GM23338 (cell line): Measurements from ENCODE around the gene PTGER2. TPM values are rescaled to one million over a fixed set of nuclear protein-coding genes. Genes with fewer than 3 reads are reported as not detected.

Source experiments
- ATAC-seq: fragments of 200-7000 bp; cut with Tn5 transposase; 3 replicates; pipeline ENCODE4 v1.9.1; 2020
- DNase-seq: peaks from one replicate; pipeline ENCODE4 v3.0.0-alpha.2; 2015; ENCODE audit warnings: low spot score
- H2AFZ ChIP-seq: fragments of 200-600 bp; sonication (generic); 2 replicates; pipeline ENCODE4 v1.8.0; 2016; ENCODE audit warnings: antibody characterized with exemption, mild to moderate bottlenecking, moderate library complexity
- H3F3A ChIP-seq: fragments of 200-600 bp; sonication (generic); replicated peaks from 2 replicates; pipeline ENCODE4 v1.8.0; 2017; ENCODE audit warnings: antibody characterized with exemption, mixed run types, low read depth
- H3K27ac ChIP-seq: fragments of 200-600 bp; sonication (generic); 2 replicates; pipeline ENCODE4 v1.6.1; 2016; ENCODE audit warnings: low read depth
- H3K27me3 ChIP-seq: fragments of 200-600 bp; sonication (generic); 2 replicates; pipeline ENCODE4 v1.8.0; 2016; ENCODE audit warnings: mild to moderate bottlenecking, mixed run types, moderate library complexity; ENCODE audit not compliant: insufficient read depth
- H3K36me3 ChIP-seq: fragments of 200-600 bp; sonication (generic); 2 replicates; pipeline ENCODE4 v1.8.0; 2016; ENCODE audit warnings: mild to moderate bottlenecking; ENCODE audit not compliant: insufficient read depth
- H3K4me1 ChIP-seq: fragments of 200-600 bp; sonication (generic); 2 replicates; pipeline ENCODE4 v1.8.0; 2016; ENCODE audit warnings: mild to moderate bottlenecking, moderate library complexity; ENCODE audit not compliant: insufficient read depth
- H3K4me2 ChIP-seq: fragments of 200-600 bp; sonication (generic); 2 replicates; pipeline ENCODE4 v1.7.1; 2017; ENCODE audit warnings: mixed run types
- H3K4me3 ChIP-seq: fragments of 200-600 bp; sonication (generic); 2 replicates; pipeline ENCODE4 v1.6.1; 2016; ENCODE audit warnings: mixed run types
- H3K79me2 ChIP-seq: fragments of 200-600 bp; sonication (generic); replicated peaks from 2 replicates; pipeline ENCODE4 v1.8.0; 2017; ENCODE audit warnings: mild to moderate bottlenecking; ENCODE audit not compliant: insufficient read depth
- H3K9me2 ChIP-seq: fragments of 200-600 bp; sonication (generic); 2 replicates; pipeline ENCODE4 v1.8.0; 2017; ENCODE audit not compliant: insufficient read depth
- H4K20me1 ChIP-seq: fragments of 200-600 bp; sonication (generic); replicated peaks from 2 replicates; pipeline ENCODE4 v1.8.0; 2017; ENCODE audit warnings: mild to moderate bottlenecking; ENCODE audit not compliant: insufficient read depth
- H3K27ac Mint-ChIP-seq: 2 replicates; pipeline ENCODE4 v1.8.0; 2020; ENCODE audit warnings: inconsistent platforms, mild to moderate bottlenecking, moderate library complexity, mixed read lengths
- H3K27me3 Mint-ChIP-seq: 3 replicates; pipeline ENCODE4 v1.8.0; 2022; ENCODE audit warnings: low read depth, mild to moderate bottlenecking, moderate library complexity, mixed read lengths, inconsistent platforms; ENCODE audit not compliant: insufficient read depth, poor library complexity
- H3K36me3 Mint-ChIP-seq: 3 replicates; pipeline ENCODE4 v1.8.0; 2021; ENCODE audit warnings: low read depth, mild to moderate bottlenecking, inconsistent platforms, moderate library complexity, mixed read lengths
- H3K4me1 Mint-ChIP-seq: 3 replicates; pipeline ENCODE4 v1.8.0; 2020; ENCODE audit warnings: mild to moderate bottlenecking, inconsistent platforms, mixed read lengths
- H3K4me3 Mint-ChIP-seq: 3 replicates; pipeline ENCODE4 v1.8.0; 2021; ENCODE audit warnings: moderate library complexity, mild to moderate bottlenecking, inconsistent platforms, mixed read lengths
- H3K9me3 Mint-ChIP-seq: 3 replicates; pipeline ENCODE4 v1.8.0; 2020; ENCODE audit warnings: moderate library complexity, mild to moderate bottlenecking, inconsistent platforms, mixed read lengths
- STAT1 ChIP-seq: IDR thresholded peaks from one replicate; pipeline ENCODE4 v1.6.1; 2016; ENCODE audit warnings: antibody characterized with exemption; ENCODE audit not compliant: unreplicated experiment
- ZNF114 ChIP-seq: fragments of 250-450 bp; sonication (Bioruptor Pico); IDR thresholded peaks from 2 replicates; pipeline ENCODE4 v1.5.0; 2020; ENCODE audit warnings: mild to moderate bottlenecking, moderate library complexity
- ZNF331 ChIP-seq: fragments of 250-450 bp; sonication (Bioruptor Pico); IDR thresholded peaks from 2 replicates; pipeline ENCODE4 v1.5.0; 2020; ENCODE audit warnings: low read depth, mild to moderate bottlenecking, moderate library complexity
- polyA plus RNA-seq: library from polyadenylated mRNA; unstranded; fragments of >200 nt; fragmentation: Nextera tagmentation; extraction: Ambion mirVana; gene quantifications from 2 replicates; pipeline ENCODE4 v1.2.1, GENCODE V29; 2016
- total RNA-seq: library from RNA; depleted of rRNA; stranded (reverse); fragments of >200 nt; shearing (Covaris generic); gene quantifications from 2 replicates; pipeline ENCODE4 v1.2.3, GENCODE V29; 2014
- TF ChIP-seq, protein P1 (sequence below), 2 experiments: fragments of 200-600 bp in 1 of 2; sonication (generic) in 1 of 2; conservative IDR thresholded peaks; 2 replicates each; pipeline versions ENCODE4 v1.5.1 to v1.6.1; 2016 to 2017; ENCODE audit warnings: antibody characterized with exemption in 2 of 2, low read depth in 2 of 2, mild to moderate bottlenecking in 2 of 2, moderate library complexity in 1 of 2
- TF ChIP-seq, protein P2 (sequence below): IDR thresholded peaks from 2 replicates; pipeline ENCODE4 v1.6.1; 2016; ENCODE audit warnings: antibody characterized with exemption
- TF ChIP-seq, protein P3 (sequence below): fragments of 250-450 bp; sonication (Bioruptor Pico); IDR thresholded peaks from 2 replicates; pipeline ENCODE4 v1.5.0; 2020; ENCODE audit warnings: mild to moderate bottlenecking, moderate library complexity

The PTGER2 gene
- total and polyA plus RNA-seq, 2 experiments from 2014 or later: 1.3 TPM

DNA sequence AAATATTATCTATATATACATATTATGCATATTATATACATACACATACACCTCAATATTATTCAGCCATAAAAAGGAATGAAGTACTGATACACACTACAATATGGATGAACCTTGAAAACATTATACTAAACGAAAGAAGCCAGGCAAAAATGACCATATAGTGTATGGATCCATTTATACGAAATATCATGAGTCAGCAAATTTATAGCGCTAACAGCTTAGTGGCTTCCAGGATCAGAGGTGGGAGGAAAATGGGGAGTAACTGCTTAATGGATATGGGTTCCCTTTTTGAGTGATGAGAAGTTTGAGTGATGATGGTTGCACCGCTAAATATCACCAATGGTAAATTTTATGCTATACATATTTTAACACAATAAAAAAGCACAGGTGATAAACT is 32.7 kb downstream of the PTGER2 start:
- H3K9me2 ChIP-seq: no peaks in the 10 kb centered on the region
- H4K20me1 ChIP-seq: no peaks in the 10 kb centered on the region
- H3K4me2 ChIP-seq: no peak overlapping the region
- no peaks in the 10 kb centered on the region for H3K36me3 ChIP-seq
- Mint-ChIP-seq H3K36me3 (no peaks in the 10 kb centered on the region), H3K4me1 (peaks cover 3% of the 10 kb centered on the region; the same call in 1 of the 3 replicates), H3K27ac (no peak overlapping the region; the same call in 1 of the 2 replicates), H3K9me3 (peaks cover 7% of the 10 kb centered on the region; the same call in 2 of the 3 replicates), H3K27me3 (no peaks in the 10 kb centered on the region), H3K4me3 (no peak overlapping the region)
- no peak overlapping the region for H3K27ac ChIP-seq
- no peaks in the 10 kb centered on the region for H3K27me3 ChIP-seq
- TF ChIP-seq, protein P1, sequence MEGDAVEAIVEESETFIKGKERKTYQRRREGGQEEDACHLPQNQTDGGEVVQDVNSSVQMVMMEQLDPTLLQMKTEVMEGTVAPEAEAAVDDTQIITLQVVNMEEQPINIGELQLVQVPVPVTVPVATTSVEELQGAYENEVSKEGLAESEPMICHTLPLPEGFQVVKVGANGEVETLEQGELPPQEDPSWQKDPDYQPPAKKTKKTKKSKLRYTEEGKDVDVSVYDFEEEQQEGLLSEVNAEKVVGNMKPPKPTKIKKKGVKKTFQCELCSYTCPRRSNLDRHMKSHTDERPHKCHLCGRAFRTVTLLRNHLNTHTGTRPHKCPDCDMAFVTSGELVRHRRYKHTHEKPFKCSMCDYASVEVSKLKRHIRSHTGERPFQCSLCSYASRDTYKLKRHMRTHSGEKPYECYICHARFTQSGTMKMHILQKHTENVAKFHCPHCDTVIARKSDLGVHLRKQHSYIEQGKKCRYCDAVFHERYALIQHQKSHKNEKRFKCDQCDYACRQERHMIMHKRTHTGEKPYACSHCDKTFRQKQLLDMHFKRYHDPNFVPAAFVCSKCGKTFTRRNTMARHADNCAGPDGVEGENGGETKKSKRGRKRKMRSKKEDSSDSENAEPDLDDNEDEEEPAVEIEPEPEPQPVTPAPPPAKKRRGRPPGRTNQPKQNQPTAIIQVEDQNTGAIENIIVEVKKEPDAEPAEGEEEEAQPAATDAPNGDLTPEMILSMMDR (conservative IDR thresholded peaks at IDR 0.05; ENCODE audit: low read depth in 2 of 2): no peak
- no peak for TF ChIP-seq ZNF114 (CRISPR knock-in tag)
- no peak for TF ChIP-seq ZNF331 (CRISPR knock-in tag)
- no peak for TF ChIP-seq STAT1
- TF ChIP-seq, protein P2, sequence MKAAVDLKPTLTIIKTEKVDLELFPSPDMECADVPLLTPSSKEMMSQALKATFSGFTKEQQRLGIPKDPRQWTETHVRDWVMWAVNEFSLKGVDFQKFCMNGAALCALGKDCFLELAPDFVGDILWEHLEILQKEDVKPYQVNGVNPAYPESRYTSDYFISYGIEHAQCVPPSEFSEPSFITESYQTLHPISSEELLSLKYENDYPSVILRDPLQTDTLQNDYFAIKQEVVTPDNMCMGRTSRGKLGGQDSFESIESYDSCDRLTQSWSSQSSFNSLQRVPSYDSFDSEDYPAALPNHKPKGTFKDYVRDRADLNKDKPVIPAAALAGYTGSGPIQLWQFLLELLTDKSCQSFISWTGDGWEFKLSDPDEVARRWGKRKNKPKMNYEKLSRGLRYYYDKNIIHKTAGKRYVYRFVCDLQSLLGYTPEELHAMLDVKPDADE: no peak
- H3K4me1 ChIP-seq: no peaks in the 10 kb centered on the region; the same call in 1 of the 2 replicates
- no peak overlapping the region for H2AFZ ChIP-seq
- DNase-seq (no peak), ATAC-seq (no peak)
- no peaks in the 10 kb centered on the region for H3F3A ChIP-seq
- no peak overlapping the region for H3K4me3 ChIP-seq
- no peaks in the 10 kb centered on the region for H3K79me2 ChIP-seq

DNA sequence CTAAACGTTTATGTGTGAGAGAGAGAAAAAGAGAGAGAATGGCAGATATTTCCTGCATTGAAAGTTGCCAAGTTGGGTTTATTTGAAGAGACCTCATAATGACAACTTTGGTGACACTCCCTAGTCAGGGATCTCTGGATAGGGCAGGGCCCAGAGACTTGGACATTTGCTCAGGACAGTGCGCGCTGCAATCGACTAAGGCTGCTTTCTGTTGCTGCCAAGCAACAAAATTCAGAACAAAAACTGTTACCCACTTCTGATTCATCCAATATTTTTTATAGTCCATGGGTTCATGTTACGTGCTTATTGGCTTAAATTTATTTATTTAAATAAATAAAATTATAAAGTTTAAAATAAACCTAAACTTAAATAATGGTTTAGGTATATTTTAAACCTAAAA is 34.2 kb downstream of the PTGER2 start:
- Mint-ChIP-seq H3K9me3 (peaks cover 7% of the 10 kb centered on the region; the same call in 2 of the 3 replicates), H3K27ac (no peak overlapping the region), H3K4me3 (no peak overlapping the region), H3K36me3 (no peaks in the 10 kb centered on the region), H3K27me3 (no peaks in the 10 kb centered on the region), H3K4me1 (peaks cover 3% of the 10 kb centered on the region; the same call in 1 of the 3 replicates)
- Histone ChIP-seq H3K79me2 (no peaks in the 10 kb centered on the region), H3K27ac (no peak overlapping the region), H3K27me3 (no peaks in the 10 kb centered on the region), H3K9me2 (no peaks in the 10 kb centered on the region), H3F3A (no peaks in the 10 kb centered on the region), H4K20me1 (no peaks in the 10 kb centered on the region), H3K4me3 (no peak overlapping the region), H3K4me2 (no peak overlapping the region), H3K36me3 (no peaks in the 10 kb centered on the region), H2AFZ (0 out of 2 replicates have a peak overlapping the region, but pooled peaks have one; percentile 12), H3K4me1 (no peaks in the 10 kb centered on the region; the same call in 1 of the 2 replicates)
- DNase-seq: no peak
- no peak for ATAC-seq
- TF ChIP-seq STAT1: no peak
- TF ChIP-seq, protein P3, sequence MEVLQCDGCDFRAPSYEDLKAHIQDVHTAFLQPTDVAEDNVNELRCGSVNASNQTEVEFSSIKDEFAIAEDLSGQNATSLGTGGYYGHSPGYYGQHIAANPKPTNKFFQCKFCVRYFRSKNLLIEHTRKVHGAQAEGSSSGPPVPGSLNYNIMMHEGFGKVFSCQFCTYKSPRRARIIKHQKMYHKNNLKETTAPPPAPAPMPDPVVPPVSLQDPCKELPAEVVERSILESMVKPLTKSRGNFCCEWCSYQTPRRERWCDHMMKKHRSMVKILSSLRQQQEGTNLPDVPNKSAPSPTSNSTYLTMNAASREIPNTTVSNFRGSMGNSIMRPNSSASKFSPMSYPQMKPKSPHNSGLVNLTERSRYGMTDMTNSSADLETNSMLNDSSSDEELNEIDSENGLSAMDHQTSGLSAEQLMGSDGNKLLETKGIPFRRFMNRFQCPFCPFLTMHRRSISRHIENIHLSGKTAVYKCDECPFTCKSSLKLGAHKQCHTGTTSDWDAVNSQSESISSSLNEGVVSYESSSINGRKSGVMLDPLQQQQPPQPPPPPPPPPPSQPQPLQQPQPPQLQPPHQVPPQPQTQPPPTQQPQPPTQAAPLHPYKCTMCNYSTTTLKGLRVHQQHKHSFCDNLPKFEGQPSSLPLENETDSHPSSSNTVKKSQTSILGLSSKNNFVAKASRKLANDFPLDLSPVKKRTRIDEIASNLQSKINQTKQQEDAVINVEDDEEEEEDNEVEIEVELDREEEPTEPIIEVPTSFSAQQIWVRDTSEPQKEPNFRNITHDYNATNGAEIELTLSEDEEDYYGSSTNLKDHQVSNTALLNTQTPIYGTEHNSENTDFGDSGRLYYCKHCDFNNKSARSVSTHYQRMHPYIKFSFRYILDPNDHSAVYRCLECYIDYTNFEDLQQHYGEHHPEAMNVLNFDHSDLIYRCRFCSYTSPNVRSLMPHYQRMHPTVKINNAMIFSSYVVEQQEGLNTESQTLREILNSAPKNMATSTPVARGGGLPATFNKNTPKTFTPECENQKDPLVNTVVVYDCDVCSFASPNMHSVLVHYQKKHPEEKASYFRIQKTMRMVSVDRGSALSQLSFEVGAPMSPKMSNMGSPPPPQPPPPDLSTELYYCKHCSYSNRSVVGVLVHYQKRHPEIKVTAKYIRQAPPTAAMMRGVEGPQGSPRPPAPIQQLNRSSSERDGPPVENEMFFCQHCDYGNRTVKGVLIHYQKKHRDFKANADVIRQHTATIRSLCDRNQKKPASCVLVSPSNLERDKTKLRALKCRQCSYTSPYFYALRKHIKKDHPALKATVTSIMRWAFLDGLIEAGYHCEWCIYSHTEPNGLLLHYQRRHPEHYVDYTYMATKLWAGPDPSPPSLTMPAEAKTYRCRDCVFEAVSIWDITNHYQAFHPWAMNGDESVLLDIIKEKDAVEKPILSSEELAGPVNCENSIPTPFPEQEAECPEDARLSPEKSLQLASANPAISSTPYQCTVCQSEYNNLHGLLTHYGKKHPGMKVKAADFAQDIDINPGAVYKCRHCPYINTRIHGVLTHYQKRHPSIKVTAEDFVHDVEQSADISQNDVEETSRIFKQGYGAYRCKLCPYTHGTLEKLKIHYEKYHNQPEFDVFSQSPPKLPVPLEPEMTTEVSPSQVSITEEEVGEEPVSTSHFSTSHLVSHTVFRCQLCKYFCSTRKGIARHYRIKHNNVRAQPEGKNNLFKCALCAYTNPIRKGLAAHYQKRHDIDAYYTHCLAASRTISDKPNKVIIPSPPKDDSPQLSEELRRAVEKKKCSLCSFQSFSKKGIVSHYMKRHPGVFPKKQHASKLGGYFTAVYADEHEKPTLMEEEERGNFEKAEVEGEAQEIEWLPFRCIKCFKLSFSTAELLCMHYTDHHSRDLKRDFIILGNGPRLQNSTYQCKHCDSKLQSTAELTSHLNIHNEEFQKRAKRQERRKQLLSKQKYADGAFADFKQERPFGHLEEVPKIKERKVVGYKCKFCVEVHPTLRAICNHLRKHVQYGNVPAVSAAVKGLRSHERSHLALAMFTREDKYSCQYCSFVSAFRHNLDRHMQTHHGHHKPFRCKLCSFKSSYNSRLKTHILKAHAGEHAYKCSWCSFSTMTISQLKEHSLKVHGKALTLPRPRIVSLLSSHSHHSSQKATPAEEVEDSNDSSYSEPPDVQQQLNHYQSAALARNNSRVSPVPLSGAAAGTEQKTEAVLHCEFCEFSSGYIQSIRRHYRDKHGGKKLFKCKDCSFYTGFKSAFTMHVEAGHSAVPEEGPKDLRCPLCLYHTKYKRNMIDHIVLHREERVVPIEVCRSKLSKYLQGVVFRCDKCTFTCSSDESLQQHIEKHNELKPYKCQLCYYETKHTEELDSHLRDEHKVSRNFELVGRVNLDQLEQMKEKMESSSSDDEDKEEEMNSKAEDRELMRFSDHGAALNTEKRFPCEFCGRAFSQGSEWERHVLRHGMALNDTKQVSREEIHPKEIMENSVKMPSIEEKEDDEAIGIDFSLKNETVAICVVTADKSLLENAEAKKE: no peak
